Ishikawa (cell line): ENCODE data around the gene TMPRSS6.

ENCODE experiments used
- CEBPB ChIP-seq: IDR thresholded peaks from 2 replicates; pipeline ENCODE4 v1.6.1; 2012
- CREB1 ChIP-seq: IDR thresholded peaks from 2 replicates; pipeline ENCODE4 v1.6.1; 2012; ENCODE audit warnings: low read depth
- EGR1 ChIP-seq: IDR thresholded peaks from 2 replicates; pipeline ENCODE4 v1.6.1; 2012
- EP300 ChIP-seq: IDR thresholded peaks from 2 replicates; pipeline ENCODE4 v1.6.1; 2012; ENCODE audit warnings: borderline replicate concordance
- FOXM1 ChIP-seq: IDR thresholded peaks from 2 replicates; pipeline ENCODE4 v1.6.1; 2012; ENCODE audit warnings: low read depth, borderline replicate concordance
- MAX ChIP-seq: IDR thresholded peaks from 2 replicates; pipeline ENCODE4 v1.6.1; 2012
- NFIC ChIP-seq: IDR thresholded peaks from 2 replicates; pipeline ENCODE4 v1.6.1; 2012
- RAD21 ChIP-seq: IDR thresholded peaks from 2 replicates; pipeline ENCODE4 v1.6.1; 2012; ENCODE audit warnings: low read depth
- REST ChIP-seq: IDR thresholded peaks from 2 replicates; pipeline ENCODE4 v1.6.1; 2012; ENCODE audit warnings: low read depth, mild to moderate bottlenecking
- TAF1 ChIP-seq: IDR thresholded peaks from 2 replicates; pipeline ENCODE4 v1.6.1; 2012; ENCODE audit warnings: low read depth, mild to moderate bottlenecking
- TCF12 ChIP-seq: IDR thresholded peaks from 2 replicates; pipeline ENCODE4 v1.6.1; 2012; ENCODE audit warnings: low read depth
- TEAD4 ChIP-seq: IDR thresholded peaks from 2 replicates; pipeline ENCODE4 v1.6.1; 2012
- USF1 ChIP-seq: IDR thresholded peaks from 2 replicates; pipeline ENCODE4 v1.6.1; 2012
- YY1 ChIP-seq: IDR thresholded peaks from 2 replicates; pipeline ENCODE4 v1.6.1; 2012; ENCODE audit warnings: low read depth
- ZBTB7A ChIP-seq: IDR thresholded peaks from 2 replicates; pipeline ENCODE4 v1.6.1; 2012; ENCODE audit warnings: low read depth

The TMPRSS6 gene

GRCh38 chr22:37129866-37130441, 20.4 kb upstream of the TMPRSS6 start:
- TF ChIP-seq TEAD4 (no peak), EGR1 (no peak), TCF12 (no peak), FOXM1 (no peak), REST (no peak), EP300 (no peak), USF1 (no peak), YY1 (no peak), RAD21 (no peak), NFIC (no peak), MAX (no peak), CREB1 (no peak)

GRCh38 chr22:37128555-37129281, 19.2 kb upstream of the TMPRSS6 start:
- TF ChIP-seq CEBPB (peak; percentile 45; the same call in 1 of the 2 replicates), MAX (no peak)

- no peak for TF ChIP-seq USF1
- no peak for TF ChIP-seq NFIC
- TF ChIP-seq FOXM1, result no peak
- TF ChIP-seq REST, result no peak
- TF ChIP-seq EGR1, result no peak
- no peak for TF ChIP-seq YY1
- TF ChIP-seq RAD21, result no peak
- TF ChIP-seq CREB1, result no peak
- no peak for TF ChIP-seq TEAD4
- no peak for TF ChIP-seq TCF12
- no peak for TF ChIP-seq CEBPB
- TF ChIP-seq EP300, result no peak
- no peak for TF ChIP-seq TAF1
- TF ChIP-seq MAX, result no peak
- TF ChIP-seq ZBTB7A, result no peak
Measured at GRCh38 chr22:37127350-37127878, 17.9 kb upstream of the TMPRSS6 start.

GRCh38 chr22:37126882-37127281, 17.4 kb upstream of the TMPRSS6 start:
- TF ChIP-seq YY1 (no peak), FOXM1 (no peak), EGR1 (no peak), MAX (no peak), RAD21 (no peak)

- TF ChIP-seq NFIC (no peak), TEAD4 (no peak), MAX (peak; percentile 64)
Measured at GRCh38 chr22:37126383-37126782, 16.9 kb upstream of the TMPRSS6 start.

GRCh38 chr22:37123649-37124048, 14.1 kb upstream of the TMPRSS6 start:
- TF ChIP-seq RAD21 (no peak), FOXM1 (no peak), USF1 (no peak), MAX (no peak), ZBTB7A (no peak), CREB1 (no peak), YY1 (no peak), CEBPB (no peak), TAF1 (no peak), TCF12 (no peak), NFIC (no peak), EGR1 (no peak)
